Testis (tissue), 2 donors: ENCODE measurements around the gene ATG16L1.

Experiments
- CTCF ChIP-seq, 3 experiments: fragments of 450-650 bp in 2 of 3; fragments of 200-600 bp in 1 of 3; sonication (generic) in 1 of 3; IDR thresholded peaks; one replicate each; pipeline ENCODE4 v1.5.1; 2016 to 2019; ENCODE audit warnings: antibody characterized with exemption in 3 of 3, mild to moderate bottlenecking in 2 of 3, moderate library complexity in 1 of 3
- POLR2A ChIP-seq: fragments of 450-650 bp; IDR thresholded peaks from one replicate; pipeline ENCODE4 v1.6.1; 2017; ENCODE audit warnings: antibody characterized with exemption, mild to moderate bottlenecking, moderate library complexity

DNA sequence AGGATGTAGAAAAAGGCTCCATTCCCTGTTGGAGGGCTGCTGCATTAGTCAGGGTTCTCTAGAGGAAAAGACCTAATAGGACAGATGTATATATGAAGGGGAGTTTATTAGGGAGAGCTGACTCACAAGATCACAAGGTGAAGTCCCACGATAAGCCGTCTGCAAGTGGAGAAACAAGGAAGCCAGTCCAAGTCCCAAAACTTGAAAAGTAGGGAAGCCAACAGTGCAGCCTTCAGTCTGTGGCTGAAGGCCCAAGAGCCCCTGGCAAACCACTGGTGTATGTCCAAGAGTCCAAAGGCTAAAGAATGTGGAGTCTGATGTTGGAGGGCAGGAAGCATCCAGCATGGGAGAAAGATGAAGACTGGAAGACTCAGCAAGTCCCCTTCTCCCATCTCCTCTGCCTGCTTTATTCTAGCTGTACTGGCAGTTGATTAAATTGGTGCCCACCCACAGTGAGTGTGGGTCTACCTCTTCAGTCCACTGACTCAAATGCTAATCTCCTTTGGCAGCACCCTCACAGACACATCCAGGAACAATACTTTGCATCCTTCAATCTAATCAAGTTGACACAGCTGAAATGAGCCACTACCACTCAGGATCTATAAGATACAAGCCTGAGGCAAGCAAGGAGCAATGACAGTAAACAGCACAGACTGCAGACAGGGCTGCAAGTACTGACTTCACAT, 30.0 kb upstream of the ATG16L1 start:
- TF ChIP-seq CTCF (IDR thresholded peaks at IDR 0.05) = no peak
- no peak for TF ChIP-seq POLR2A
